ENCODE data around the gene CEBPB. TPM values are rescaled to one million over a fixed set of nuclear protein-coding genes. Genes with fewer than 3 reads are reported as not detected.
A peak's percentile ranks its signal among the peaks of the same experiment; 100 is the strongest.

Gene CEBPB
- total RNA-seq, 2 donors from 2014 or later, result 18.1 to 32.8 TPM

GRCh38 chr20:50215926-50216325 is 25.3 kb downstream of the CEBPB start:
- H3K9me3 ChIP-seq (ENCODE audit: control insufficient read depth, low read length, poor library complexity, severe bottlenecking), result no peaks in the 10 kb centered on the region
- DNase-seq (no peak), ATAC-seq (no peak)
- H3K36me3 Mint-ChIP-seq (ENCODE audit: low read depth), result peaks cover 6% of the 10 kb centered on the region
- H3K27ac Mint-ChIP-seq, result no peak overlapping the region
- H3K27me3 Mint-ChIP-seq, result peaks cover 37% of the 10 kb centered on the region
- H3K4me3 Mint-ChIP-seq, result no peak overlapping the region
- peaks cover 10% of the 10 kb centered on the region for H3K4me1 Mint-ChIP-seq

GRCh38 chr20:50216543-50217206 is 26.0 kb downstream of the CEBPB start:
- Mint-ChIP-seq H3K4me1 (peaks cover 5% of the 10 kb centered on the region), H3K27me3 (peaks cover 37% of the 10 kb centered on the region), H3K36me3 (ENCODE audit: low read depth) (peaks cover 6% of the 10 kb centered on the region), H3K27ac (no peak overlapping the region), H3K4me3 (no peak overlapping the region)
- ATAC-seq (no peak), DNase-seq (no peak)
- no peaks in the 10 kb centered on the region for H3K9me3 ChIP-seq (ENCODE audit: control insufficient read depth, low read length, poor library complexity, severe bottlenecking)

- no peak overlapping the region for H3K4me3 Mint-ChIP-seq
- H3K9me3 ChIP-seq (ENCODE audit: control insufficient read depth, low read length, poor library complexity, severe bottlenecking), result no peaks in the 10 kb centered on the region
- H3K27me3 Mint-ChIP-seq, result peaks cover 40% of the 10 kb centered on the region
- H3K36me3 Mint-ChIP-seq (ENCODE audit: low read depth), result peaks cover 6% of the 10 kb centered on the region
- H3K27ac Mint-ChIP-seq, result no peak overlapping the region
- ATAC-seq, result no peak
- no peak for DNase-seq
- H3K4me1 Mint-ChIP-seq, result peaks cover 2% of the 10 kb centered on the region
Observed at GRCh38 chr20:50217207-50217949, 26.7 kb downstream of the CEBPB start.

GRCh38 chr20:50218987-50219435 is 28.4 kb downstream of the CEBPB start:
- no peak for DNase-seq

GRCh38 chr20:50219600-50219999 is 29.0 kb downstream of the CEBPB start:
- no peak for DNase-seq
- H3K9me3 ChIP-seq (ENCODE audit: control insufficient read depth, low read length, poor library complexity, severe bottlenecking), result no peaks in the 10 kb centered on the region
- Mint-ChIP-seq H3K36me3 (ENCODE audit: low read depth) (peaks cover 6% of the 10 kb centered on the region), H3K4me1 (no peaks in the 10 kb centered on the region), H3K27ac (no peak overlapping the region), H3K4me3 (no peak overlapping the region), H3K27me3 (peaks cover 31% of the 10 kb centered on the region)
- no peak for ATAC-seq

More at GRCh38 chr20:50218987-50219435, 28.4 kb downstream of the CEBPB start:
- H3K27me3 Mint-ChIP-seq, result peaks cover 33% of the 10 kb centered on the region
- peaks cover 6% of the 10 kb centered on the region for H3K36me3 Mint-ChIP-seq (ENCODE audit: low read depth)
- H3K4me3 Mint-ChIP-seq, result no peak overlapping the region
- no peaks in the 10 kb centered on the region for H3K9me3 ChIP-seq (ENCODE audit: control insufficient read depth, low read length, poor library complexity, severe bottlenecking)
- no peak for ATAC-seq
- peak overlapping the region; percentile 83 for H3K27ac Mint-ChIP-seq
- H3K4me1 Mint-ChIP-seq, result no peaks in the 10 kb centered on the region

- DNase-seq, result no peak
- H3K9me3 ChIP-seq (ENCODE audit: control insufficient read depth, low read length, poor library complexity, severe bottlenecking), result no peaks in the 10 kb centered on the region
- Mint-ChIP-seq H3K27me3 (peaks cover 28% of the 10 kb centered on the region), H3K4me3 (no peak overlapping the region), H3K27ac (no peak overlapping the region), H3K4me1 (no peaks in the 10 kb centered on the region), H3K36me3 (ENCODE audit: low read depth) (peaks cover 6% of the 10 kb centered on the region)
- no peak for ATAC-seq
Observed at GRCh38 chr20:50220093-50220893, 29.7 kb downstream of the CEBPB start.

GRCh38 chr20:50220894-50221365 is 30.3 kb downstream of the CEBPB start:
- no peak overlapping the region for H3K4me3 Mint-ChIP-seq
- no peak for ATAC-seq

GRCh38 chr20:50221501-50222308 is 31.1 kb downstream of the CEBPB start:
- Mint-ChIP-seq H3K36me3 (ENCODE audit: low read depth) (peaks cover 3% of the 10 kb centered on the region), H3K27ac (no peak overlapping the region), H3K4me1 (no peaks in the 10 kb centered on the region), H3K27me3 (peaks cover 30% of the 10 kb centered on the region), H3K4me3 (no peak overlapping the region)
- no peaks in the 10 kb centered on the region for H3K9me3 ChIP-seq (ENCODE audit: control insufficient read depth, low read length, poor library complexity, severe bottlenecking)
- DNase-seq (no peak), ATAC-seq (peak; percentile 39)

More at GRCh38 chr20:50220894-50221365, 30.3 kb downstream of the CEBPB start:
- no peaks in the 10 kb centered on the region for H3K9me3 ChIP-seq (ENCODE audit: control insufficient read depth, low read length, poor library complexity, severe bottlenecking)
- DNase-seq, result no peak
- peaks cover 27% of the 10 kb centered on the region for H3K27me3 Mint-ChIP-seq
- H3K36me3 Mint-ChIP-seq (ENCODE audit: low read depth), result peaks cover 6% of the 10 kb centered on the region
- H3K27ac Mint-ChIP-seq, result no peak overlapping the region
- no peaks in the 10 kb centered on the region for H3K4me1 Mint-ChIP-seq

- DNase-seq (no peak), ATAC-seq (no peak)
- peaks cover 3% of the 10 kb centered on the region for H3K36me3 Mint-ChIP-seq (ENCODE audit: low read depth)
- no peak overlapping the region for H3K4me3 Mint-ChIP-seq
- no peaks in the 10 kb centered on the region for H3K9me3 ChIP-seq (ENCODE audit: control insufficient read depth, low read length, poor library complexity, severe bottlenecking)
- H3K4me1 Mint-ChIP-seq, result no peaks in the 10 kb centered on the region
- no peak overlapping the region for H3K27ac Mint-ChIP-seq
- peaks cover 32% of the 10 kb centered on the region for H3K27me3 Mint-ChIP-seq
Observed at GRCh38 chr20:50222309-50223038, 31.8 kb downstream of the CEBPB start.

GRCh38 chr20:50223039-50224005 is 32.7 kb downstream of the CEBPB start:
- no peaks in the 10 kb centered on the region for H3K4me1 Mint-ChIP-seq
- peak overlapping the region; percentile 29 for H3K27ac Mint-ChIP-seq
- peaks cover 30% of the 10 kb centered on the region for H3K27me3 Mint-ChIP-seq
- no peak for DNase-seq
- peaks cover 3% of the 10 kb centered on the region for H3K36me3 Mint-ChIP-seq (ENCODE audit: low read depth)
- H3K4me3 Mint-ChIP-seq, result no peak overlapping the region
- no peaks in the 10 kb centered on the region for H3K9me3 ChIP-seq (ENCODE audit: control insufficient read depth, low read length, poor library complexity, severe bottlenecking)
- no peak for ATAC-seq

GRCh38 chr20:50224052-50224451 is 33.4 kb downstream of the CEBPB start:
- no peak for DNase-seq
- ATAC-seq, result no peak
- Mint-ChIP-seq H3K4me1 (no peaks in the 10 kb centered on the region), H3K27ac (no peak overlapping the region), H3K36me3 (ENCODE audit: low read depth) (no peaks in the 10 kb centered on the region), H3K27me3 (peaks cover 23% of the 10 kb centered on the region), H3K4me3 (no peak overlapping the region)
- no peaks in the 10 kb centered on the region for H3K9me3 ChIP-seq (ENCODE audit: control insufficient read depth, low read length, poor library complexity, severe bottlenecking)
